Measurements from ENCODE around the gene TMC1.
"Not testable (repeated sequence)": the region's sequence is repeated elsewhere in the genome, so short reads cannot be mapped to it uniquely, and the experiment has no call there.

Gene TMC1

DNA sequence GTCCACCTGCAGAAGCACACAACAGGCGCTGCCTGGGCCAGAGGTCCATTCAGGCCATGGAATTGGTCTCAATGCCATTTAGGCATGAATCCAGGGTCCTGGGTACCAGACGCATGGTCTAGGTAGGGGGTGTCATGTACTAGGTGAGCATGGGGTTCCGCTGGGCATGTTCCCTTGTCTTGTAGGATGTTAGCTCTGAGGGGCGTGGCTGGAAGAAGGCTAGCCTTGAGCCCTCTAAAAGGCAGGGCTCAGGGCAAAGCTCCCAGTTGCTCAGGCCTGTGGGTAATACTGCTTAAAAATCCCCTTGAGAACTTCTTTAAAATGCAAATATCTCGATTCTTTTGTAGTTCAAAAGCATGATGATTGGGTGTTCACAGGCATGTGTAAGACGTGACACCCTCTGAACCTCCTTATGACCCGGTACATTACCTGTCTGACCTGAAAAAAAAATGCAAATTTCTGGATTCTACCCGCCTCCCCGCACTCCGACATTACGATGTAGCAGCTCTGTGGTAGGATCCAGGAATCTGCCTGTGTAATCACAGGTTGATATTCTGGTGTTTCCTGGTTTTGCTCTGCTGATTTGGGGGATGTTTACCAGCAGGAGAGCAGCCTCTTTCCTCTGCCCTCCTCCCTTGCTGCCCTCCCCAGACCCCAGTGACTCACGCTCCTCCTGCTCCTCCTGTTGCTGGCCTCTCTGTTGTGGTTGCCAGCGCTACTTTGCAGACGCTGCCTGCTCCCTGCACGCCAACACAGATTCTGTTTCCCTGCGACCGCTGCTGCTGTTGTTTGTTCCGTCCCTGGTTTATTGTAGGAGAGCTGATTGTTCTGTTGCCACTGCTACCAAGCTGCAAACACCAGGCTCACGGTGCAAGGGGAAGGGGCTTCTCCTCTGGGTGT, 5.7 kb downstream of the TMC1 start:
- peak; percentile 55 to 73 (median 64) for DNase-seq (ENCODE audit: low read depth in 3 of 3)

DNA sequence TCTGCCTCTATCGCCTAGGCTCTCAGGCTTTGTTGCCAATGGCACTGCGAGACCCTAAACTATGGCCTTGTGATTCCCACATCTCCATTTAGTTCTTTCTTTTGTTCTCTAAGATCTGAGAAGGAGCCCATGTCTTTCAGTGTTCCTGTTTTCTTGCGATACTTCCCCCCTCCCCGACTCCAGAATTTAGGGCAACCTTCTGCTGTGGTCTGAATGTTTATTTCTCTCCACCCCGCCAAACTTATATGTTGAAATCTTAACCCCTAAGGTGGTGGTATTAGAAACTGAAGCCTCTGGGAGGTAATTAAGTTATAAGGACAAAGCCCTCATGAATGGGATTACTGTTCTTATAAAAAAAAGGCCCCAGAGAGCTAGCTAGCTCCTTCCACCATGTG, 6.4 kb downstream of the TMC1 start:
- no peak for DNase-seq (ENCODE audit: low read depth in 3 of 3)

DNA sequence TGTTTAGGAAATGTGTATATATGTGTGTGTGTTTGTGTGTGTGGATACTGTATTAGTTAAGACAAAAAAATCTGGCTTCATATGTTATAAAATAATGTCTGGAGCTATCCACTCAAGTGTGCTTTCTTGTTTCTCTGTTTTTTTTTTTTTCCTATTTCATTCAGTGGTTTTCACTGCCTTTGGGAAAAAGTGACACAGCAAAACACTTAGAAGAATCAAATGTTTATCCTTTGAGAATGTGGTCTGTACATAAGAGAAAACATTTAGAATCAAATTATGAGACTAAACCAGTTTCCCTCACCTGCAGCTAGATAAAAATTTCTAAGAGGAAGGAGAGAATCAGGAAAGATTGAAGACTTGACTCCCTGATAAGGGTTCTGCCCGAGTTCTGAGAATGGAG, 8.1 kb downstream of the TMC1 start:
- DNase-seq (ENCODE audit: low read depth in 3 of 3): no peak

DNA sequence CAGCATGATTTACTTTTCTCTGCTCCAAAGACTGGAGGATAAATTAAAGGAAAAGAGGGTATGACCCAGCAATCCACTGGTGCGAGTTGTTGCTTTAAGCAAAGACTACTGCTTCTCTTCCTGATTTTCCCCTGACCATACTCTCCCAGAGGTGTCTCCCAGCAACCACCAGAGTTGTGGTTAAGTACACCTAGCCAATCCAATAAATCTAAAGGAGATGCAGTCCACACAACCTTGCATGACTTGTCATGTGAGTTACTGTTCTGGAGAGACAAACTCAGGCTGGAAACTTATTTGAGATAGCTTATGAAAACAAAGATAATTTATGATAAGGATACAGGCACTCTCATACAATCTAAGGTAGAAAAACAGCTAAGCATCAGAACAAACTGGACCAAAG, 11.9 kb downstream of the TMC1 start:
- DNase-seq (ENCODE audit: low read depth in 3 of 3): no peak

DNA sequence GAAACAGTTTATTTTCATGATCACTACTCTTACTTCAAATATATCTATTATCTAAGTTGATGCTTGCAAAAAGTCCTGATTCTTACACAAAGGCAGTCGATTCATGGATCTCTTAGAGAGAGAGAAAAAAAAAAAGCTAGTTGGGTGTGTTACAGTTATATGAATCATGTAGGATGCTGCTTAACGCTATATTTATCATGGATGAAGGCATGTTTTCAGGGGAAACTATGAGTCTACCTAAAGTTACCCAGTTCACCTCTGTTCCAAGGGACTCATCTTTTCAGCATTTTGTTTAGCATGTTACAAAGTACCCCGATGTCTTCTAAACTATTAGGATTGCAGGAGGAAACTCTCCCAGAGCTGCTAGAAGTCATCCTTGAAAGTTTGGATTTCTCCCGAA, 13.5 kb downstream of the TMC1 start:
- DNase-seq (ENCODE audit: low read depth in 3 of 3): no peak

GRCh38 chr9:72537011-72537545, 15.7 kb downstream of the TMC1 start:
- DNase-seq (ENCODE audit: low read depth in 3 of 3): no peak

DNA sequence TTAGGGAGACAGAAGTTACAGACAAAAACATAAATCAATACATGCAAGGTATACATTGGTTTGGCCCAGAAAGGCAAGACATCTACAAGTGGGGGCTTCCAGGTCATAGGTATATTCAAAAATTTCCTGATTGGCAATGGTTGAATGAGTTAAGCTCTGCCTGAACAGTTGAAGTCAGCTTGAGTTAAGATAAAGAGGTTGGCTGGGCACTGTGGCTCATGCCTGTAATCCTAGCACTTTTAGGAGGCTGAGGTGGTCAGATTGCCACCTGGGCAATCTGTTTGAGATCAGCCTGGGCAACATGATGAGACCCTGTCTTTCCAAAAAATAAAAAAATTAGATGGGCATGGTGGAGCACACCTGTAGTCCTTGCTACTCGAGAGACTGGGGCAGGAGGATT, 16.3 kb downstream of the TMC1 start:
- no peak for DNase-seq (ENCODE audit: low read depth in 3 of 3)

DNA sequence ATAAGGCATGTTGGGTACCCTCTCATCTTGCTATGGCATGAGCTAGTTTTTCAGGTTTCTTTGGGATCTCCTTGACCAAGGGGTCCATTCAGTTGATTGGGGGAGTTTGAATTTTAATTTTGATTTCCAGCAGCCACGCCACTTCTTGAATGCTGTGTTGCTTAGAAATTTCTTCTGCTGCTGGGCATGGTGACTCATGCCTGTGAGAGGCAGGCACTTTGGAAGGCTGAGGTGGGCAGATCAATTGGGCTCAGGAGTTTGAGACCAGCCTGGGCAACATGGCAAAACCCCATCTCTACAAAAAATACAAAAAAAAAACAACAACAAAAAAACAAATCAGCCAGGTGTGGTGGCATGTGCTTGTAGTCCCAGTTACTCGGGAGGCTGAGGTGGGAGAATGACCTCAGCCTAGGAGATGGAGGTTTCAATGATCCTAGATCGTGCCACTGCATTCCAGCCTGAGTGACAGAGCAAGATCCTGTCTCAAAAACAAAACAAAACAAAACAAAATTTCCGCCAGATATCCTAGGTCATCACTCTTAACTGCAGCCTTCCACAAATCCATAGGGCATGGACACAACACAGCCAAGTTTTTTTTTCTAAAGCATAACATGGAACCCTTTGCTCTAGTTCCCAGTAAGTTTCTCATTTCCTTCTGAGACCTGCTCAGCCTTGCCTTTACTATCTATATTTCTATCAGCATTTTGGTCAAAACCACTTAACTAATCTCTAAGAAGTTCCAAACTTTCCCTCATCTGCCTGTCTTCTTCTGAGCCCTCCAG, 17.7 kb downstream of the TMC1 start:
- DNase-seq (ENCODE audit: low read depth in 3 of 3): no peak

GRCh38 chr9:72539824-72540347, 18.5 kb downstream of the TMC1 start:
- DNase-seq (ENCODE audit: low read depth in 3 of 3): no peak

GRCh38 chr9:72540348-72540873, 19.0 kb downstream of the TMC1 start:
- DNase-seq (ENCODE audit: low read depth in 3 of 3): no peak

GRCh38 chr9:72542537-72542833, 21.1 kb downstream of the TMC1 start:
- DNase-seq (ENCODE audit: low read depth in 3 of 3): not testable (repeated sequence)

DNA sequence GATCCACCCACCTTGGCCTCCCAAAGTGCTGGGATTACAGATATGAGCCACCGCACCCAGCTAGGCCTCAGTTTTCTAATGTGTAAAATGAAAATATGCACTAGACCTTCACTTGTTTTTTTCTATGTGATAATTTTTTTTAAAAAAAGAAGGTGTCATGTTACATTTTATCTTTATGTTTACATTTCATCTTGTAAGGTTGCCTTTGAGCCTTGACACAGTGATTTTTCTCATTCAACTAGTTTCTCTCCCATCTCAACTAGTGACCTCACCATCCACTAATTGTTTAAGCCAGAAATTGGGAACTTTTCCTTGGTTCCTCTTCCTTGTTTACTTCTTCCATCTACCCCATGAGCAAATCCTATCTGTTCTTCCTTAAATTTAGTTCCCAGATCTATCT, 21.5 kb downstream of the TMC1 start:
- DNase-seq (ENCODE audit: low read depth in 3 of 3): no peak

GRCh38 chr9:72551306-72551705, 29.9 kb downstream of the TMC1 start:
- no peak for DNase-seq (ENCODE audit: low read depth in 3 of 3)

- no peak for DNase-seq (ENCODE audit: low read depth in 3 of 3)
Observed at GRCh38 chr9:72552356-72552755, 30.9 kb downstream of the TMC1 start.

- no peak for DNase-seq (ENCODE audit: low read depth in 3 of 3)
Observed at GRCh38 chr9:72554221-72554641, 32.8 kb downstream of the TMC1 start.

DNA sequence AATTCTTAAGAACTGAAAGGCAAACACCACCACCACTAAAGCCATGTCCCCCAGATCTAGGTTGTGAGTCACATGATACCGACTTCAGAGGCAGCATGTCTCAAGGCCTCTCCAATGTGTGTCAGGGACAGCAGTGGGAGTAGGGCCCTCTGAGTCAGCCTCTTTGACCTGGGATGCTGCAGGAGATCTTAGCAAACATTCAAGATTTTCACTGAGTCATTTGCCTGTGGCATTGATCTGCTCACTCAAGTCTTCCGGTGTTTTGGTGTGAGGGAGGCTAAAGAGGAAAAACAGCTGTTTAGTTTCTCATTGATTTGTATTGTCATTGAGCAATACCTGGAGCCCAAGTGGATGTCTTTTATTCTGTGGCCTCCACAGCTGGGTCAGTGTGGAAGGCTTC, 36.1 kb downstream of the TMC1 start:
- DNase-seq (ENCODE audit: low read depth in 3 of 3): peak; percentile 27 to 53 (median 47)

GRCh38 chr9:72560086-72560485, 38.7 kb downstream of the TMC1 start:
- DNase-seq (ENCODE audit: low read depth in 3 of 3): no peak

GRCh38 chr9:72563806-72564205, 42.4 kb downstream of the TMC1 start:
- DNase-seq (ENCODE audit: low read depth in 3 of 3): no peak

DNA sequence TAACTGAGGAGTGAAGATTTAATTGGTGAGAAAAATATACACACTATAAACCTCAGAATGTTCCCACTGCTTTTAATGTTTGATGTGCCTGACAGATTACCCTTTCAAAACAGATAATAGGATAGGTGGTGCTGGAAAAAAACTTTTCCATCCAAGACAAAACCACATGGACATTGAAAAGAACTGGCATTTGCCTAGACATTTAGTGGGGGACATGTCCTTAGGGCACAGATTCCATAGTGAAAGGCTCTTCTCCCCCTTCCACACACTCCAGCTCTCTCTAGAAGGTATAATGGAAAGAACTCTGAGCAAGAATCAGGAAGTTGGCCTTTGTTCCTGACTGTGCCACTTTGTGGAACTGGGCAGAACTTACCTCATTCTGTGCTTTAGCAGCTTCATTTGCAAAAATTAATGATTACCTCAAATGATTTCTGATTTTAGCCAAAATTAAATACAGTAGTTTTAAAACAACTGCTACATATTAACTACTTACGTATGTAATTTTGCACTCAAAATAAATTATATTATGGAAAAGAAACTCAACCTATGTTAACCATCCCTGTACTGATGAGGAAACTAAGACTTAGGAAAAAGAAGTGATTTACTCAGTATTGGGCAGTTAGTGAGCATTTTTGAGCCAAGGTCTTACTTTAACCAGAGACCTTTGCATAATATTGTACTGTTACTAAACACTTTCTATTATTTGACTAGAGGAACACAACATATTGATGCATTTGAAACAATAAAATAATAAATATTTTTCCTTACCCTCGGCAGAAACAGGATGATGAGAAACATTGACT, 43.3 kb downstream of the TMC1 start:
- no peak for DNase-seq (ENCODE audit: low read depth in 3 of 3)

DNA sequence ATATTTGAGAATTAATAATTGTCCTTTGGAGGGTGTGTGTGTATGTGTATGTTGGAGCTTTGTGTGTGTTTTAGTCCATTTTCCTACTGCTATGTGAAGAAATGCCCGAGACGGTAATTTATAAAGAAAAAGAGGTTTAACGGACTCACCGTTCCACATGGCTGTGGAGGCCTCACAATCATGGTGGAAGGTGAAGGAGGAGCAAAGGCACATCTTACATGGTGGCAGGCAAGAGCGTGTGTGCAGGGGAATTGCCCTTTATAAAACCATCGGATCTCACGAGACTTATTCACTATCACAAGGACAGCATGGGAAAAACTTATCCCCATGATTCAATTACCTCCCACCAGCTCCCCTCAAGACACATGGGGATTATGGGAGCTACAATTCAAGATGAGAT, 44.1 kb downstream of the TMC1 start:
- DNase-seq (ENCODE audit: low read depth in 3 of 3): no peak

- no peak for DNase-seq (ENCODE audit: low read depth in 3 of 3)
Observed at GRCh38 chr9:72574156-72574810, 52.9 kb downstream of the TMC1 start.
